ENCODE data around the gene CRACR2A.

Gene CRACR2A

GRCh38 chr12:3604748-3605586 is 147.9 kb downstream of the CRACR2A start:
- H2AFZ ChIP-seq (ENCODE audit: low read length) = no peak overlapping the region
- H3K4me1 ChIP-seq (ENCODE audit: insufficient read depth, low read length, severe bottlenecking) = no peaks in the 10 kb centered on the region
- no peaks in the 10 kb centered on the region for H3K27me3 ChIP-seq (ENCODE audit: insufficient read depth, low read length)
- no peaks in the 10 kb centered on the region for H3F3A ChIP-seq (ENCODE audit: insufficient read depth, low read length)
- peaks cover 6% of the 10 kb centered on the region; the same call in 1 of the 2 replicates for H3K36me3 ChIP-seq (ENCODE audit: insufficient read depth, low read length)
- TF ChIP-seq EZH2 (IDR thresholded peaks at IDR 0.05; ENCODE audit: borderline replicate concordance, low read length) = no peak
- TF ChIP-seq, protein P1, sequence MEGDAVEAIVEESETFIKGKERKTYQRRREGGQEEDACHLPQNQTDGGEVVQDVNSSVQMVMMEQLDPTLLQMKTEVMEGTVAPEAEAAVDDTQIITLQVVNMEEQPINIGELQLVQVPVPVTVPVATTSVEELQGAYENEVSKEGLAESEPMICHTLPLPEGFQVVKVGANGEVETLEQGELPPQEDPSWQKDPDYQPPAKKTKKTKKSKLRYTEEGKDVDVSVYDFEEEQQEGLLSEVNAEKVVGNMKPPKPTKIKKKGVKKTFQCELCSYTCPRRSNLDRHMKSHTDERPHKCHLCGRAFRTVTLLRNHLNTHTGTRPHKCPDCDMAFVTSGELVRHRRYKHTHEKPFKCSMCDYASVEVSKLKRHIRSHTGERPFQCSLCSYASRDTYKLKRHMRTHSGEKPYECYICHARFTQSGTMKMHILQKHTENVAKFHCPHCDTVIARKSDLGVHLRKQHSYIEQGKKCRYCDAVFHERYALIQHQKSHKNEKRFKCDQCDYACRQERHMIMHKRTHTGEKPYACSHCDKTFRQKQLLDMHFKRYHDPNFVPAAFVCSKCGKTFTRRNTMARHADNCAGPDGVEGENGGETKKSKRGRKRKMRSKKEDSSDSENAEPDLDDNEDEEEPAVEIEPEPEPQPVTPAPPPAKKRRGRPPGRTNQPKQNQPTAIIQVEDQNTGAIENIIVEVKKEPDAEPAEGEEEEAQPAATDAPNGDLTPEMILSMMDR (IDR thresholded peaks at IDR 0.05; ENCODE audit: low read length) = no peak
- H3K4me2 ChIP-seq (ENCODE audit: low read length) = no peak overlapping the region
- no peaks in the 10 kb centered on the region for H3K9me2 ChIP-seq (ENCODE audit: low read depth, low read length)
- no peak overlapping the region for H3K27ac ChIP-seq (ENCODE audit: low read depth, low read length, poor library complexity, severe bottlenecking)
- no peak overlapping the region for H3K4me3 ChIP-seq (ENCODE audit: low read depth, low read length, poor library complexity, severe bottlenecking)
- no peaks in the 10 kb centered on the region for H3K9me3 ChIP-seq (ENCODE audit: low read length)
- H3K9ac ChIP-seq (ENCODE audit: low read length) = no peak overlapping the region
- no peaks in the 10 kb centered on the region for H4K20me1 ChIP-seq (ENCODE audit: insufficient read depth, low read length)
- H3K79me2 ChIP-seq (ENCODE audit: insufficient read depth, low read length) = no peaks in the 10 kb centered on the region

- no peak overlapping the region for H3K27ac ChIP-seq (ENCODE audit: low read depth, low read length, poor library complexity, severe bottlenecking)
- no peaks in the 10 kb centered on the region for H3K27me3 ChIP-seq (ENCODE audit: insufficient read depth, low read length)
- H3K4me3 ChIP-seq (ENCODE audit: low read depth, low read length, poor library complexity, severe bottlenecking) = no peak overlapping the region
- H3F3A ChIP-seq (ENCODE audit: insufficient read depth, low read length) = no peaks in the 10 kb centered on the region
- H3K4me2 ChIP-seq (ENCODE audit: low read length) = no peak overlapping the region
- no peak overlapping the region for H2AFZ ChIP-seq (ENCODE audit: low read length)
- no peaks in the 10 kb centered on the region for H3K9me2 ChIP-seq (ENCODE audit: low read depth, low read length)
- H3K9me3 ChIP-seq (ENCODE audit: low read length) = no peaks in the 10 kb centered on the region
- no peak overlapping the region for H3K9ac ChIP-seq (ENCODE audit: low read length)
- H3K4me1 ChIP-seq (ENCODE audit: insufficient read depth, low read length, severe bottlenecking) = no peaks in the 10 kb centered on the region
- H4K20me1 ChIP-seq (ENCODE audit: insufficient read depth, low read length) = no peaks in the 10 kb centered on the region
- H3K36me3 ChIP-seq (ENCODE audit: insufficient read depth, low read length) = peaks cover 2% of the 10 kb centered on the region; the same call in 1 of the 2 replicates
- H3K79me2 ChIP-seq (ENCODE audit: insufficient read depth, low read length) = no peaks in the 10 kb centered on the region
- TF ChIP-seq EZH2 (IDR thresholded peaks at IDR 0.05; ENCODE audit: borderline replicate concordance, low read length) = no peak
- TF ChIP-seq, protein P1 (IDR thresholded peaks at IDR 0.05; ENCODE audit: low read length) = no peak
Observed at GRCh38 chr12:3604286-3604685, 148.6 kb downstream of the CRACR2A start.

DNA sequence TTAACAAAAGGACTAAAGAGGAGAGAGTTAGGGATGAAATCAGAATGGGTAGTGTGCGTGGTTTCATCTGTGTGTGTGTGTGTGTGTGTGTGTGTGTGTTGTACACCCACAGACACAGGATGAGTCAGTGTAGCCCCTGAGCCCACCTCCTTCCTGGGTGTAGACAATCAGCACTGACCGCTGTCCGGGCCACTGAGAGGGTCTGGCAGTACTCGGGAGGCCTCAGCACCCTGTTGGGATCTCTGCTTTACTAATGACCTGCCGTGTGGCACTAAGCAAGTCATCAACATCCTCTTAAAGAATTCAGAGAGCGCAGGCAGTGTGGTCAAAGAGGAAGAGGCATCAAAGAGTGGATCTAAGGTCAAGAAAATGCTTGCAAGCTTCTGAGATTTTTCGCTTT is 149.3 kb downstream of the CRACR2A start:
- H3K9me2 ChIP-seq (ENCODE audit: low read depth, low read length) = no peaks in the 10 kb centered on the region
- no peak overlapping the region for H2AFZ ChIP-seq (ENCODE audit: low read length)
- no peaks in the 10 kb centered on the region for H3F3A ChIP-seq (ENCODE audit: insufficient read depth, low read length)
- no peaks in the 10 kb centered on the region for H3K27me3 ChIP-seq (ENCODE audit: insufficient read depth, low read length)
- TF ChIP-seq, protein P1 (IDR thresholded peaks at IDR 0.05; ENCODE audit: low read length) = no peak
- no peak for TF ChIP-seq EZH2 (IDR thresholded peaks at IDR 0.05; ENCODE audit: borderline replicate concordance, low read length)
- no peaks in the 10 kb centered on the region for H4K20me1 ChIP-seq (ENCODE audit: insufficient read depth, low read length)
- no peaks in the 10 kb centered on the region for H3K9me3 ChIP-seq (ENCODE audit: low read length)
- no peak overlapping the region for H3K9ac ChIP-seq (ENCODE audit: low read length)
- H3K27ac ChIP-seq (ENCODE audit: low read depth, low read length, poor library complexity, severe bottlenecking) = no peak overlapping the region
- no peak overlapping the region for H3K4me2 ChIP-seq (ENCODE audit: low read length)
- no peaks in the 10 kb centered on the region for H3K79me2 ChIP-seq (ENCODE audit: insufficient read depth, low read length)
- no peaks in the 10 kb centered on the region; the same call in 1 of the 2 replicates for H3K36me3 ChIP-seq (ENCODE audit: insufficient read depth, low read length)
- no peaks in the 10 kb centered on the region for H3K4me1 ChIP-seq (ENCODE audit: insufficient read depth, low read length, severe bottlenecking)
- no peak overlapping the region for H3K4me3 ChIP-seq (ENCODE audit: low read depth, low read length, poor library complexity, severe bottlenecking)

Data from OCI-LY1 (cell line).